MV-4-11 (cell line): Measurements from ENCODE around the gene RHAG.

Experiments
- DNase-seq: peaks from one replicate; lab custom pipeline; 2025; lab: John Stamatoyannopoulos, UW

Gene RHAG

DNA sequence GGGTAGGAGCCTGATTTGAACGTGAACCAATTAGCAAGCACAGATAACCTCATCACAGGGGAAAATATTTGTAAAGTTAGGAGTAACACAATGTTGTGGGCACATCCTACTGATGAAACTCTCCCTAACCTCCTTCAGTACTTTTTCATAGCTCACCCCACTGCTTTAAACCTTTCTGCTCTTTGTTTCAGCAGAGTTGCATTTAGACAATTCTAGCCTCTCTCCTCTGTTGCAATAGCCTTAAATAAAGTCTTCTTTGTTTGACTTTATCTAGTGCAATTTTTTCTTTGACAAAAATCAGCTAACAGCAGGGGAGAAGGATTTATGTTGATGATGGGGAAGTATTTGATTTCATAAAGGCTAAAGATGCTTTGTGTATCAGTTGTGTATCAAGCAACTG is 72.1 kb downstream of the RHAG start:
- DNase-seq, result no peak

DNA sequence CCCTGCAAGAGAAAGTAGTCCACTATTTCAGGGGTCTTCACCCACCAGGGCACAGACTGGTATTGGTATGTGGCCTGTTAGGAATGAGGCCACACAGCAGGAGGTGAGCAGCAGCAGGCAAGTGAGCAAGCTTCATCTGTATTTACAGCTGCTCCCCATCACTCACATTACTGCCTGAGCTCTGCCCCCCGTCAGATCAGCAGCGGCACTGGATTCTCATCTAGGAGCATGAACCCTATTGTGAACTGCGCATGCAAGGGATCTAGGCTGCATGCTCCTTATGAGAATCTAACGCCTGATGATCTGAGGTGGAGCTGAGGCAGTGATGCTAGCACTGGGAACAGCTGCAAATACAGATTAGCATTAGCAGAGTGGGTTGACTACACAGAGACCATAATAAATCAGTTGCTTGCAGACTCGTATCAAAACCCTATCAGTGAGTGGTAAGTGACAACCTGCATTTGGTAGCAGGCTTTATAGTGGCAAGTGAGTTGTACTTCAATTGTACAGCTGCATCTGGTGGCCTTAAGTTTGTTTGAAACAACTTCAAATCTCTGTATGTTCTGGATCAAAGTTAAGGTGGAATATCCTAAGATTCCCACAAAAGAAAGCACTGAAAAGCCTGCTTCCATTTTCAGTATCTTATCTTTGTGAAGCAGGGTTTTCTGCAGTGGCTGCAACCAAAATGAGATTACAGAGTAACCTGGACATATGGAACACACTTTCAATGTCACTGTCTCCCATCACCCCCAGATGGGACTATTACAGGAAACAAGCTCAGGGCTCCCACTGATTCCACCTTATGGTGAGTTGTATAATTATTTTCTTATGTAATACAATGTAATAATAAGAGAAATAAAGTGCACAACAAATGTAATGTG is 73.4 kb downstream of the RHAG start:
- no peak for DNase-seq

DNA sequence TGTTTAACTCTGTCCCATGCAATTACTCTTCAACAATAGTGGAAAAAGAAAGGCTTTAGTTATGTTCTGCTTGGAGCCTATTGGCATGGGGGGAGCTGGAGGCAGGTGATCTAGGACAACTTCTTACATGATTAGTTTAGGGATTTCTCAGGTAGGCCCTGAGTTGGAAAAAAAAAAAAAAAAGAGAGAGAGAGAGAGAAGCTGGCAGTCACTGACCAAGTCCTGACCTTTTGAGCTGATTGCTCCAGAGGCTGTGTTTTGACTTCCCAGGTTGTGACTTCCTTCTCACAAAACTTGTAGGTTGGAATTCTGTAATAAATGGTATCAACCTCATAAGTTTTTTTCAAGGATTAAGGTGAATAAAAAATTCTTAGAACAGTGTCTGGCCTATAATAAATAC is 78.4 kb downstream of the RHAG start:
- no peak for DNase-seq

DNA sequence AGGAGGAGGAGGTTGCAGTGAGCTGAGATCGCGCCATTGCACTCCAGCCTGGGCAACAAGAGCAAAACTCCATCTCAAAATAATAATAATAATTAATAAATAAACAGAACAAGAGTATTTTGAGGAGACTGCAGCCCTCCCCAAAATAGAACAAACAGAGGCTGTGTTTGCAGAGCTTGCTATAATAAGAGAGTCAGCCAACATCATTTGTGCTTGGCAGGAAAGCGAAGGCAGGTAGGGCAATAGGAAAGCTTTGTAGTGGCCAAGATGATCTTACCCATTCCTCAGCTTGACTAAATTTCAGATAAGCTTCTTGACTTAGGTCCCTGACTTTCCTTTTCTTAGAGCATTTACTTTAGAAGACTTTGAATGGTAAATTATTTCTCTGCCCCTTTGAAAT is 79.5 kb downstream of the RHAG start:
- no peak for DNase-seq

DNA sequence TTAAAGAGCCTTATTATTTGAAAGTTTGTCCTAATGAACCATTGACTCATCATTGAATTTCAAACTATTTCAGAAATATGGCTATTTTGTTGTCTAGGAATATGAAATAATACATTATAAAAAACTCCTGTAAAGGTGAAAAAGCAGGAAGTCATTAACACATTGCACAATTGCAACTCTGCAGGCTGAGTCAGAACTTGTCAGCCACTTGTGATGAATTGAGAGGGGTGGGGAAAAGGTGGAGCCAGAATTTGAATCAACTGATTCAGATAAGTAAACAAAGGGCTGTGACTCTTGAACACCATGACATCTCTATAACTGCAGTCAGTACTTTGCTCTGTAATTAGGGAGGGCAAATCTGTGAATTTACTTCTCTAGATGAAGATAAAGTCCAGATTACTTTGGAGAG is 80.2 kb downstream of the RHAG start:
- DNase-seq, result no peak

DNA sequence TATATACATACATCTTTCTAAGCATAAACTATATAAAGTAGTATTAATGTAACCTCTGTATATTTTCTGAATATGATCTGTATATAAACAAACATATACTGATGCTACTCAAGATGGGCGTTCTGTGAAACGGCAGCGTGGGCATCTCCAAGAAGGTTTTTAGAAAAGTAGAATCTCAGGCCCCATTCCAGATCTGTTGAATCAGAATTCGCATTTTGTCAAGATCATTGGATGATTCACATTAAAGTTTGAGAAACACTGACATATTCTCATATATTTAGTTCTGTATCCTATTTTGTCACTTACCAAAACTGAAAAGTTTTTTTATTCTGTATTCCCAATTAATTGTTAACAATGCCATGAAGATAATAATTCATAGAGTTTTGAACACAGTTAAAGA is 80.7 kb downstream of the RHAG start:
- no peak for DNase-seq
